Type B pancreatic cell (in vitro differentiated cells): ENCODE measurements around the gene PJA1. TPM values are rescaled to one million over a fixed set of nuclear protein-coding genes. Genes with fewer than 3 reads are reported as not detected.

Source experiments
- DNase-seq: peaks from one replicate; pipeline ENCODE4 v3.0.0; 2021; ENCODE audit warnings: mixed read lengths; ENCODE audit not compliant: unreplicated experiment; ENCODE audit errors: extremely low spot score
- H3K27ac Mint-ChIP-seq: 2 replicates; pipeline ENCODE4 v1.8.0; 2021; ENCODE audit warnings: mild to moderate bottlenecking, mixed read lengths
- H3K27me3 Mint-ChIP-seq: 2 replicates; pipeline ENCODE4 v1.8.0; 2021; ENCODE audit warnings: mixed read lengths
- H3K36me3 Mint-ChIP-seq: 2 replicates; pipeline ENCODE4 v1.8.0; 2021; ENCODE audit warnings: mixed read lengths
- H3K4me1 Mint-ChIP-seq: one replicate; pipeline ENCODE4 v1.8.0; 2021; ENCODE audit warnings: mixed read lengths; ENCODE audit not compliant: unreplicated experiment
- H3K4me3 Mint-ChIP-seq: 2 replicates; pipeline ENCODE4 v1.8.0; 2021; ENCODE audit warnings: mild to moderate bottlenecking, mixed read lengths
- H3K9me3 Mint-ChIP-seq: 2 replicates; pipeline ENCODE4 v1.8.0; 2021; ENCODE audit warnings: mixed read lengths
- total RNA-seq: library from RNA; stranded (reverse); gene quantifications from 2 replicates; pipeline ENCODE4 v1.2.1, GENCODE V29; 2021; ENCODE audit warnings: low replicate concordance
- TF ChIP-seq, protein P1 (sequence below): fragments of 200-600 bp; sonication (generic); conservative IDR thresholded peaks from 2 replicates; pipeline ENCODE4 v1.5.0; 2021; ENCODE audit warnings: antibody characterized with exemption, mild to moderate bottlenecking

Gene PJA1
- total RNA-seq, 1 donor from 2014 or later, result 47.5 TPM

DNA sequence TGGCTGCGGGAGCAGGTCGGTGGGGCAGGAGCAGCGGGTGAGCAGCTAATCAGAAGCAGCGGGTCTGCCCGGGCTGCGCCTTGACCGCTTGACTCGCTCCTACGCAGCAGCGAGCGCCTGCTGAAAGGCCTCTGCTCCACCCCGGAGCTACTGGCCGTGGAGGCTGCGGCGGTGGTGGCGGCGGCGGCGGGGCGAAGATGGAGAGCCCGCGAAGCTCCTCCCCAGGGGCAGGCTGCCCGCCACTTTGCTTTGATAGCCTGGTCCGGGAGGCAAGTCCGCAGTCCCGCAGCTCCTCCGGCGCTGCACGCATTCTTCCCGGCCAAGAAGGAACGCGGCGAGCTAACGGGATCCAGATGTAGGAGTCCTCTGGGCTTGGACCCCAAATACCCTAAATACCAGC is 36.7 kb downstream of the PJA1 start:
- Mint-ChIP-seq H3K4me3 (no peak overlapping the region), H3K27ac (no peak overlapping the region), H3K4me1 (peaks cover 23% of the 10 kb centered on the region), H3K9me3 (no peaks in the 10 kb centered on the region), H3K27me3 (no peaks in the 10 kb centered on the region), H3K36me3 (no peaks in the 10 kb centered on the region)
- TF ChIP-seq, protein P1, sequence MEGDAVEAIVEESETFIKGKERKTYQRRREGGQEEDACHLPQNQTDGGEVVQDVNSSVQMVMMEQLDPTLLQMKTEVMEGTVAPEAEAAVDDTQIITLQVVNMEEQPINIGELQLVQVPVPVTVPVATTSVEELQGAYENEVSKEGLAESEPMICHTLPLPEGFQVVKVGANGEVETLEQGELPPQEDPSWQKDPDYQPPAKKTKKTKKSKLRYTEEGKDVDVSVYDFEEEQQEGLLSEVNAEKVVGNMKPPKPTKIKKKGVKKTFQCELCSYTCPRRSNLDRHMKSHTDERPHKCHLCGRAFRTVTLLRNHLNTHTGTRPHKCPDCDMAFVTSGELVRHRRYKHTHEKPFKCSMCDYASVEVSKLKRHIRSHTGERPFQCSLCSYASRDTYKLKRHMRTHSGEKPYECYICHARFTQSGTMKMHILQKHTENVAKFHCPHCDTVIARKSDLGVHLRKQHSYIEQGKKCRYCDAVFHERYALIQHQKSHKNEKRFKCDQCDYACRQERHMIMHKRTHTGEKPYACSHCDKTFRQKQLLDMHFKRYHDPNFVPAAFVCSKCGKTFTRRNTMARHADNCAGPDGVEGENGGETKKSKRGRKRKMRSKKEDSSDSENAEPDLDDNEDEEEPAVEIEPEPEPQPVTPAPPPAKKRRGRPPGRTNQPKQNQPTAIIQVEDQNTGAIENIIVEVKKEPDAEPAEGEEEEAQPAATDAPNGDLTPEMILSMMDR, result no peak
- DNase-seq, result no peak

DNA sequence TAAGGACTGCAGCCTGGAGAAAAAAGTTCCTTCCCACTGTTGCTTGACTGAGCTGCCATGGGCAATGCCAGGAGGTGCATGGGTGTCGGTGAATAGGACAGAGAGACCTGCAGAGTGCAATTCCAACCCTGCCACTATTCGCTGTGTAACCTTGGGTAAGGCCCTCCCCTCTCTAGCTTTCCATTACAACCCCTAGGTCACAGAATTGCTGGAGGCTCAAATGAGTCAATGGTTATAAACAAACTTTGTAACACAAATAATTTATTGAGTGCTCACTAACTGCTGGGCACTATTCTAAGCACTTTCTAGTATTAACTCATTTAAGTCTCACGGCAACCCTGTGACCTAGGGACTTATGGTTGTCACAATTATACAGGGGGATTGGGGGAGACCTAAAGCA is 37.8 kb downstream of the PJA1 start:
- no peak overlapping the region for H3K27ac Mint-ChIP-seq
- H3K36me3 Mint-ChIP-seq, result no peaks in the 10 kb centered on the region
- no peak for DNase-seq
- H3K4me1 Mint-ChIP-seq, result peaks cover 19% of the 10 kb centered on the region
- H3K4me3 Mint-ChIP-seq, result no peak overlapping the region
- H3K27me3 Mint-ChIP-seq, result no peaks in the 10 kb centered on the region
- TF ChIP-seq, protein P1, result no peak
- no peaks in the 10 kb centered on the region for H3K9me3 Mint-ChIP-seq

DNA sequence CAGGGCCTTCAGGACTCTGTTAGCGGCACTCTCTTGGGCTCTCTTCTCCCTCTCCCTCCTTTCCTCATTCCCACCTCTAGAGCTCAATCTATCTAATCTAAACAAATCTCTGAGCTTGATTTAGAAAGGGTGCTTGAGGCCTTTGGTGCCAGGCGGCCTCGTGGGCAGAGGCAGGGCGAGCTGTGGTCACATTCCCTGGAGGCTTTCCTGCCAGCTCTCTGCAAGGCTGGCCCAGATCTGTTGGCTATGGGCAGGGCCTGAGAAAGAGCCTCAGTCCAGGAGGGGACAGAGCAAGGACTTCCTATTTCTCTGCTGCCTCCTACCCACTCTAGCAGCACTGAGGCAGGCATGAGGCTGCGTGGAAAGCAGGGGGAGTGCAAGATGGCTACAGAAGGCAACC is 38.6 kb downstream of the PJA1 start:
- no peak for DNase-seq
- TF ChIP-seq, protein P1, result no peak
- no peaks in the 10 kb centered on the region for H3K9me3 Mint-ChIP-seq
- no peaks in the 10 kb centered on the region for H3K27me3 Mint-ChIP-seq
- peaks cover 11% of the 10 kb centered on the region for H3K4me1 Mint-ChIP-seq
- H3K27ac Mint-ChIP-seq, result no peak overlapping the region
- no peaks in the 10 kb centered on the region for H3K36me3 Mint-ChIP-seq
- no peak overlapping the region for H3K4me3 Mint-ChIP-seq

DNA sequence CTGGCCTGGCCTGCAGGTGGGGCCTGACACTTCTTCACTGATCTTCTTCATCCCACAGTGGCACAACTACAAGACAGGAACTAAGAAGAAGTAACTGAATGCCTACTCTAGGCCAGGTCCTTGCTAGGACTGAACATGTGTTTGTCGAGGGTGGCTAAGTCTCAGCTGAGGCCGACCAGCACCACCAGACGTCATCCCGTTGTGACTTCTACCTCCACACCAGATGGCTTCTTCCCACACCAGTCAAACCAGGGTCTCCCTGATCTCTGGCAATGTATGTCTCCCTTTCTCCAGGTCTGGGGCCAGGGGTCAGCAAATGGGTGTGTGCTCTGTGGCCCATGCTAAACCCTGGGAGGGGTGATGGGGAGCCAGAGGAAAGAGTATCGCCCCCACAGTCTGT is 40.2 kb downstream of the PJA1 start:
- no peaks in the 10 kb centered on the region for H3K9me3 Mint-ChIP-seq
- no peak for DNase-seq
- no peak overlapping the region for H3K4me3 Mint-ChIP-seq
- TF ChIP-seq, protein P1, result no peak
- H3K4me1 Mint-ChIP-seq, result peaks cover 6% of the 10 kb centered on the region
- H3K27ac Mint-ChIP-seq, result no peak overlapping the region
- no peaks in the 10 kb centered on the region for H3K27me3 Mint-ChIP-seq
- H3K36me3 Mint-ChIP-seq, result no peaks in the 10 kb centered on the region

DNA sequence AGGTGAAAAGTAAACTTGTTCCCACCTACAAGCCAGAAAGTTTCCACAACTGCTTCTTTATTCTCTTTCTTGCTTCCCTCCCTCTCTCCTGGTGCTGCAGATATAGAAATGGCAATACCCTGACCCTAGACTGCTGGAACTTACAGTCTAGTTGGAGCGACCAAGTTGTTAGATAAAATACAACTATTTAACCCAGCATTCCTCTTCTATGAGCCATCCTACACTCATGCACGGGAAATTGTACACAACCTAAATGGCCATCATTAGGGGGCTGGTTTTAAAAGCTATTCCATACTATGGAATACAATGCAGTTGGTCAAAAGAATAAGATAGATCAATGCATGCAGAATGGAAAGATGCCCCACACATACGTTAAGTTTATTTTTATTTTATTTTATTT is 41.1 kb downstream of the PJA1 start:
- H3K27ac Mint-ChIP-seq, result no peak overlapping the region

More for the DNA sequence above, 41.1 kb downstream of the PJA1 start:
- TF ChIP-seq, protein P1, result no peak
- peaks cover 6% of the 10 kb centered on the region for H3K4me1 Mint-ChIP-seq
- no peaks in the 10 kb centered on the region for H3K36me3 Mint-ChIP-seq
- no peak overlapping the region for H3K4me3 Mint-ChIP-seq
- DNase-seq, result no peak
- H3K27me3 Mint-ChIP-seq, result no peaks in the 10 kb centered on the region
- H3K9me3 Mint-ChIP-seq, result no peaks in the 10 kb centered on the region
